WTC11 (cell line): Measurements from ENCODE around the gene MALAT1. TPM values are rescaled to one million over a fixed set of nuclear protein-coding genes. Genes with fewer than 3 reads are reported as not detected.
A peak's percentile ranks its signal among the peaks of the same experiment; 100 is the strongest.
"Not testable (repeated sequence)": the region's sequence is repeated elsewhere in the genome, so short reads cannot be mapped to it uniquely, and the experiment has no call there.

ENCODE experiments used
- ATAC-seq: fragments of 200-7000 bp; cut with Tn5 transposase; 2 replicates; pipeline ENCODE4 v1.10.0; 2021; ENCODE audit warnings: mild to moderate bottlenecking, moderate library complexity
- CTCF ChIA-PET: fragments of 300-600 bp; sonication (Branson Sonifier 250); formaldehyde crosslinking; loops from one replicate; lab custom pipeline; 2021; ENCODE audit warnings: antibody characterized with exemption; lab: Charles Lee
- POLR2A ChIA-PET: fragments of 350-600 bp; sonication (Branson Sonifier 250); formaldehyde crosslinking; loops from one replicate; lab custom pipeline; 2021; ENCODE audit warnings: antibody characterized with exemption; lab: Charles Lee
- DNase-seq: peaks from one replicate; pipeline ENCODE4 v3.0.0; 2021; ENCODE audit warnings: low spot score
- H3K27ac Mint-ChIP-seq: 2 replicates; pipeline ENCODE4 v1.8.0; 2021; ENCODE audit warnings: mixed read lengths
- H3K27me3 Mint-ChIP-seq: 2 replicates; pipeline ENCODE4 v1.8.0; 2021; ENCODE audit warnings: low read depth, mild to moderate bottlenecking, moderate library complexity, mixed read lengths
- H3K36me3 Mint-ChIP-seq: 2 replicates; pipeline ENCODE4 v1.8.0; 2021; ENCODE audit warnings: mixed read lengths
- H3K4me1 Mint-ChIP-seq: 2 replicates; pipeline ENCODE4 v1.8.0; 2022; ENCODE audit warnings: mixed read lengths
- H3K4me3 Mint-ChIP-seq: 2 replicates; pipeline ENCODE4 v1.8.0; 2021; ENCODE audit warnings: mild to moderate bottlenecking, moderate library complexity, mixed read lengths
- H3K9me3 Mint-ChIP-seq: 2 replicates; pipeline ENCODE4 v1.8.0; 2021; ENCODE audit warnings: mixed read lengths
- CBFB ChIP-seq: sonication (generic); formaldehyde crosslinking; IDR thresholded peaks from 2 replicates; pipeline ENCODE4 v1.8.1; 2022; ENCODE audit warnings: mild to moderate bottlenecking, low read depth, missing genetic modification reagents
- CDX4 ChIP-seq: fragments of 250-450 bp; sonication (Bioruptor Pico); IDR thresholded peaks from 2 replicates; pipeline ENCODE4 v1.9.0; 2021; ENCODE audit warnings: moderate library complexity, mild to moderate bottlenecking, inconsistent platforms, borderline replicate concordance
- E2F1 ChIP-seq: sonication (generic); formaldehyde crosslinking; IDR thresholded peaks from 2 replicates; pipeline ENCODE4 v1.8.0; 2022; ENCODE audit warnings: mild to moderate bottlenecking, missing genetic modification reagents
- EMX1 ChIP-seq: fragments of 250-450 bp; sonication (Bioruptor Pico); IDR thresholded peaks from 2 replicates; pipeline ENCODE4 v1.8.0; 2021; ENCODE audit warnings: mild to moderate bottlenecking
- JAZF1 ChIP-seq: fragments of 250-450 bp; sonication (Bioruptor Pico); IDR thresholded peaks from 2 replicates; pipeline ENCODE4 v1.9.0; 2021; ENCODE audit warnings: moderate library complexity, mild to moderate bottlenecking, inconsistent platforms
- NFATC4 ChIP-seq: fragments of 250-450 bp; sonication (Bioruptor Pico); IDR thresholded peaks from 2 replicates; pipeline ENCODE4 v1.9.0; 2021; ENCODE audit warnings: mild to moderate bottlenecking
- PRDM15 ChIP-seq: sonication (generic); formaldehyde crosslinking; IDR thresholded peaks from 2 replicates; pipeline ENCODE4 v1.8.0; 2022; ENCODE audit warnings: missing genetic modification reagents
- ZBTB21 ChIP-seq: sonication (generic); formaldehyde crosslinking; IDR thresholded peaks from 2 replicates; pipeline ENCODE4 v1.8.1; 2023; ENCODE audit warnings: mild to moderate bottlenecking, missing genetic modification reagents, borderline replicate concordance
- ZMAT4 ChIP-seq: fragments of 250-450 bp; sonication (Bioruptor Pico); IDR thresholded peaks from 2 replicates; pipeline ENCODE4 v1.9.0; 2021; ENCODE audit warnings: mild to moderate bottlenecking
- ZNF232 ChIP-seq: sonication (generic); formaldehyde crosslinking; IDR thresholded peaks from 2 replicates; pipeline ENCODE4 v1.8.0; 2022; ENCODE audit warnings: mild to moderate bottlenecking, missing genetic modification reagents
- ZNF263 ChIP-seq: sonication (generic); formaldehyde crosslinking; IDR thresholded peaks from 2 replicates; pipeline ENCODE4 v1.8.1; 2022; ENCODE audit warnings: low read depth, mild to moderate bottlenecking, moderate library complexity, missing genetic modification reagents
- ZNF396 ChIP-seq: fragments of 250-450 bp; sonication (Bioruptor Pico); IDR thresholded peaks from 2 replicates; pipeline ENCODE4 v1.8.0; 2021; ENCODE audit warnings: mild to moderate bottlenecking, moderate library complexity, borderline replicate concordance
- ZNF532 ChIP-seq: fragments of 250-450 bp; sonication (Bioruptor Pico); IDR thresholded peaks from 2 replicates; pipeline ENCODE4 v1.9.0; 2021; ENCODE audit warnings: mild to moderate bottlenecking, borderline replicate concordance
- ZNF671 ChIP-seq: fragments of 250-450 bp; sonication (Bioruptor Pico); IDR thresholded peaks from 2 replicates; pipeline ENCODE4 v1.8.0; 2021; ENCODE audit warnings: mild to moderate bottlenecking
- total RNA-seq: library from RNA; stranded (reverse); gene quantifications from 3 replicates; pipeline ENCODE4 v1.2.3, GENCODE V29; 2021

Gene MALAT1
- total RNA-seq, 1 experiment from 2014 or later: 1,830 TPM

- TF ChIP-seq PRDM15 (CRISPR knock-in tag) (no peak), CDX4 (CRISPR knock-in tag) (peak; percentile 77; the same call in 1 of the 2 replicates), CBFB (peak; percentile 62; the same call in 1 of the 2 replicates), ZBTB21 (CRISPR knock-in tag) (no peak), ZMAT4 (CRISPR knock-in tag) (peak; percentile 98), ZNF232 (CRISPR knock-in tag) (no peak), ZNF532 (CRISPR knock-in tag) (peak; percentile 98), ZNF263 (no peak), ZNF671 (CRISPR knock-in tag) (peak; percentile 91), JAZF1 (CRISPR knock-in tag) (peak; percentile 95), E2F1 (CRISPR knock-in tag) (no peak), NFATC4 (CRISPR knock-in tag) (peak; percentile 89; the same call in 1 of the 2 replicates), ZNF396 (CRISPR knock-in tag) (no peak), EMX1 (peak; percentile 95)
Measured at GRCh38 chr11:65498977-65499712, at the start of gene MALAT1 (continued).

GRCh38 chr11:65451301-65451700, 47.5 kb upstream of the MALAT1 start:
- POLR2A ChIA-PET, H3K9me3 Mint-ChIP-seq, CTCF ChIA-PET, H3K4me3 Mint-ChIP-seq, ATAC-seq, H3K27ac Mint-ChIP-seq, DNase-seq: not testable (repeated sequence)
- peaks cover 10% of the 10 kb centered on the region; the same call in 1 of the 2 replicates for H3K36me3 Mint-ChIP-seq
- H3K27me3 Mint-ChIP-seq: peaks cover 47% of the 10 kb centered on the region
- peaks cover 14% of the 10 kb centered on the region for H3K4me1 Mint-ChIP-seq

GRCh38 chr11:65452259-65452658, 46.6 kb upstream of the MALAT1 start:
- H3K4me3 Mint-ChIP-seq, H3K9me3 Mint-ChIP-seq, CTCF ChIA-PET, ATAC-seq, DNase-seq, H3K27ac Mint-ChIP-seq, POLR2A ChIA-PET: not testable (repeated sequence)
- peaks cover 56% of the 10 kb centered on the region for H3K27me3 Mint-ChIP-seq
- H3K36me3 Mint-ChIP-seq: peaks cover 10% of the 10 kb centered on the region; the same call in 1 of the 2 replicates
- H3K4me1 Mint-ChIP-seq: peaks cover 14% of the 10 kb centered on the region
